ENCODE data around the gene TOMT. TPM values are rescaled to one million over a fixed set of nuclear protein-coding genes. Genes with fewer than 3 reads are reported as not detected.

Gene TOMT
- total and polyA plus RNA-seq, 2 of the 4 experiments (the other 2 are of a cell fraction): not detected

- no peak overlapping the region for H3K56ac ChIP-seq (ENCODE audit: extremely low read depth, insufficient read depth, low read length)
- dilution Hi-C loops (cut with HindIII; ENCODE audit: low sequenced_read_pairs, unreplicated experiment): no loop called here
- in situ Hi-C loops (cut with MboI; ENCODE audit: low sequenced_read_pairs): no loop called here
- H3K9me1 ChIP-seq (ENCODE audit: insufficient read depth, low read length): no peaks in the 10 kb centered on the region; the same call in 1 of the 2 replicates
- no peak overlapping the region for H3K4ac ChIP-seq (ENCODE audit: low read depth, low read length)
- ATAC-seq (ENCODE audit: low read depth) (no peak), DNase-seq (no peak)
- no peak for TF ChIP-seq FOS (IDR thresholded peaks at IDR 0.05; ENCODE audit: low read depth, low read length)
- no peak overlapping the region for H4K5ac ChIP-seq (ENCODE audit: low read depth, low read length)
- no peak overlapping the region for H3K18ac ChIP-seq (ENCODE audit: low read depth, low read length)
- H2BK15ac ChIP-seq (ENCODE audit: low read depth, low read length): no peak overlapping the region
- H2AFZ ChIP-seq (replicated peaks; ENCODE audit: low read length, poor library complexity): no peak overlapping the region
- H3K14ac ChIP-seq (replicated peaks; ENCODE audit: low read depth, low read length): no peak overlapping the region
- H4K20me1 ChIP-seq (ENCODE audit: insufficient read depth, low read length): no peaks in the 10 kb centered on the region
- H2AK9ac ChIP-seq (replicated peaks; ENCODE audit: low read depth, low read length, poor library complexity): no peak overlapping the region
- H4K91ac ChIP-seq (ENCODE audit: insufficient read depth, low read depth, low read length): no peak overlapping the region
- no peak overlapping the region for H2BK120ac ChIP-seq (ENCODE audit: low read depth, low read length)
- H3K23ac ChIP-seq (ENCODE audit: low read depth, low read length): no peak overlapping the region
- H3K9me3 ChIP-seq (ENCODE audit: control insufficient read depth, insufficient read depth, low read length): no peaks in the 10 kb centered on the region
- POLR2A ChIA-PET (ENCODE audit: unreplicated experiment): interaction anchor here (0.6 kb wide), 1 partner anchor 16 kb away, joined by 3 read pairs; no protein-coding TSS in a partner anchor
- H3K4me3 ChIP-seq (ENCODE audit: insufficient read depth, low read depth, low read length): no peak overlapping the region
- no peak overlapping the region for H4K8ac ChIP-seq (ENCODE audit: low read depth in 2 of 2, low read length in 2 of 2)
- H3K9ac ChIP-seq (ENCODE audit: low read depth, low read length): no peak overlapping the region
- BruUV-seq (replicated peaks): no TSS peak
- H3K79me1 ChIP-seq (ENCODE audit: low read depth in 1 of 2, low read length in 2 of 2): peaks cover 10 to 24% of the 10 kb centered on the region in 2 experiments; a peak in 3 of 4 replicates
- H3K4me1 ChIP-seq (ENCODE audit: control insufficient read depth, insufficient read depth, low read length): no peaks in the 10 kb centered on the region
- intact Hi-C loops (cut with micrococcal nuclease): no loop called here
- no peak overlapping the region for H2AK5ac ChIP-seq (ENCODE audit: low read depth, low read length)
- no peak overlapping the region for H2BK5ac ChIP-seq (ENCODE audit: low read depth, low read length, poor library complexity, severe bottlenecking)
- H2BK20ac ChIP-seq (ENCODE audit: low read depth, low read length): no peak overlapping the region
- no peak overlapping the region for H3K27ac ChIP-seq (ENCODE audit: insufficient read depth, low read length)
- no peaks in the 10 kb centered on the region for H3K27me3 ChIP-seq (ENCODE audit: control insufficient read depth, insufficient read depth, low read length)
- CTCF ChIA-PET: interaction anchor here (0.6 to 3.4 kb wide), 3 partner anchors 60 to 1384 kb away, joined by 3 to 12 read pairs (median 7); no protein-coding TSS in a partner anchor
- no CpG with 5 or more reads among the region's 1 CpG for WGBS, 2 experiments (ENCODE audit: extremely low coverage in 2 of 2, insufficient read length in 1 of 2)
- no peak overlapping the region for H3K4me2 ChIP-seq (ENCODE audit: low read depth, low read length)
- H3K36me3 ChIP-seq (ENCODE audit: control insufficient read depth, insufficient read depth, low read length): peaks cover 6% of the 10 kb centered on the region
Measured at GRCh38 chr11:72084965-72085364, 20.8 kb upstream of the TOMT start.

All from IMR-90 (cell line).